SK-N-DZ (cell line): ENCODE data around the gene NINJ1.
A peak's percentile ranks its signal among the peaks of the same experiment; 100 is the strongest.

Experiments used
- DNase-seq: peaks from one replicate; pipeline ENCODE4 v3.0.0-alpha.2; 2015; ENCODE audit warnings: low spot score

The NINJ1 gene

GRCh38 chr9:93100276-93100636 lies 33.8 kb downstream of the NINJ1 start:
- no peak for DNase-seq

- no peak for DNase-seq
These were observed 34.3 kb downstream of the NINJ1 start for GRCh38 chr9:93099551-93100275.

GRCh38 chr9:93098236-93098946 lies 35.7 kb downstream of the NINJ1 start:
- no peak for DNase-seq

GRCh38 chr9:93097511-93098201 lies 36.4 kb downstream of the NINJ1 start:
- no peak for DNase-seq

- DNase-seq, result no peak
These were observed 37.2 kb downstream of the NINJ1 start for GRCh38 chr9:93096811-93097382.

- DNase-seq, result no peak
These were observed 37.8 kb downstream of the NINJ1 start, which contains the start of gene CARD19 for GRCh38 chr9:93096131-93096802. TSS of gene CARD19 (plus strand) at chr9:93096217. CDS start at chr9:93096346, 129 bp downstream.

- DNase-seq, result peak; percentile 95
These were observed 38.6 kb downstream of the NINJ1 start for GRCh38 chr9:93095205-93096130.

- DNase-seq, result peak; percentile 37
These were observed 39.3 kb downstream of the NINJ1 start for GRCh38 chr9:93094658-93095204.

- DNase-seq, result no peak
These were observed 40.0 kb downstream of the NINJ1 start for GRCh38 chr9:93093877-93094657.

GRCh38 chr9:93093127-93093876 lies 40.7 kb downstream of the NINJ1 start:
- DNase-seq, result no peak

- DNase-seq, result no peak
These were observed 41.6 kb downstream of the NINJ1 start for GRCh38 chr9:93092251-93092991.

- DNase-seq, result no peak
These were observed 42.5 kb downstream of the NINJ1 start for GRCh38 chr9:93091453-93092081.

GRCh38 chr9:93091056-93091452 lies 43.0 kb downstream of the NINJ1 start:
- no peak for DNase-seq

- DNase-seq, result no peak
These were observed 43.9 kb downstream of the NINJ1 start for GRCh38 chr9:93090091-93090655.

GRCh38 chr9:93089481-93089991 lies 44.5 kb downstream of the NINJ1 start:
- no peak for DNase-seq

GRCh38 chr9:93089024-93089423 lies 45.0 kb downstream of the NINJ1 start:
- DNase-seq, result no peak

- DNase-seq, result no peak
These were observed 45.4 kb downstream of the NINJ1 start for GRCh38 chr9:93088656-93089015.
